BJ (cell line): ENCODE data around the gene MGMT. TPM values are rescaled to one million over a fixed set of nuclear protein-coding genes. Genes with fewer than 3 reads are reported as not detected.

Source experiments
- CTCF ChIA-PET: fragments of 350-600 bp; formaldehyde crosslinking; extraction: SDS; loops from one replicate; lab custom pipeline; 2021; ENCODE audit warnings: antibody characterized with exemption, inconsistent platforms; lab: Yijun Ruan, JAX
- POLR2A ChIA-PET: fragments of 300-600 bp; sonication (Branson Sonifier 250); formaldehyde crosslinking; extraction: SDS; loops from one replicate; lab custom pipeline; 2021; ENCODE audit warnings: antibody characterized with exemption; lab: Charles Lee
- DNase-seq: peaks from one replicate; pipeline ENCODE4 v3.0.0-alpha.2; 2011; ENCODE audit warnings: low read depth
- H3K27me3 ChIP-seq: 2 replicates; pipeline ENCODE4 v1.6.0; 2011; ENCODE audit warnings: low read length; ENCODE audit not compliant: control insufficient read depth, insufficient read depth
- H3K36me3 ChIP-seq: 2 replicates; pipeline ENCODE4 v1.5.1; 2011; ENCODE audit warnings: low read length; ENCODE audit not compliant: control insufficient read depth, insufficient read depth
- H3K4me3 ChIP-seq: 2 replicates; pipeline ENCODE4 v1.5.1; 2011; ENCODE audit warnings: low read depth, mild to moderate bottlenecking, control low read depth, low read length
- polyA plus RNA-seq: library from polyadenylated mRNA; depleted of rRNA; stranded (reverse); fragments of >200 nt; gene quantifications from 2 replicates; pipeline ENCODE4 v1.2.3, GENCODE V29; 2011
- TF ChIP-seq, protein P1 (sequence below): IDR thresholded peaks from 2 replicates; pipeline ENCODE4 v1.5.1; 2011; ENCODE audit warnings: low read depth, mild to moderate bottlenecking, control low read depth, inconsistent platforms, low read length, moderate library complexity; ENCODE audit not compliant: insufficient read depth

The MGMT gene
- polyA plus RNA-seq, 1 experiment, result 21.0 TPM

DNA sequence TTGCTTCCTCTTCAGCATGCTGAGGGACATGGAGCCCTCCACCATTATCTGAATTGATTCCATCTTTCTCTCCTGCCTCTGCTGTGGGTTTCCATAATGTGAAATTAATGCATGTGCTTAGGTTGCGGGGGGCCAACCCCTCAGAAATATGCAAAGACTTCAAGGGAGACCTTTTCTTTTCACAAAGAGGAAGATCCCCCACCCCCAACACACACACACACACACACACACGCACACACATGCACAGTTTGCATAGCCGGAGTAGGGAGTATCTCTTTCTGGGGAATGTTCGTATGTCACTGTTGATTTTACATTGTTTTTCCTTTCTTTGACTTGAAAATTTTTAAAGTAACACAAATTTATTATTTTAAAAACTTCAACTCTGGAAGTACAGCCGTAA lies 193.5 kb downstream of the MGMT start:
- H3K4me3 ChIP-seq, result no peak overlapping the region
- no peaks in the 10 kb centered on the region for H3K27me3 ChIP-seq
- CTCF ChIA-PET, result no interaction called here
- H3K36me3 ChIP-seq, result no peaks in the 10 kb centered on the region
- TF ChIP-seq, protein P1, sequence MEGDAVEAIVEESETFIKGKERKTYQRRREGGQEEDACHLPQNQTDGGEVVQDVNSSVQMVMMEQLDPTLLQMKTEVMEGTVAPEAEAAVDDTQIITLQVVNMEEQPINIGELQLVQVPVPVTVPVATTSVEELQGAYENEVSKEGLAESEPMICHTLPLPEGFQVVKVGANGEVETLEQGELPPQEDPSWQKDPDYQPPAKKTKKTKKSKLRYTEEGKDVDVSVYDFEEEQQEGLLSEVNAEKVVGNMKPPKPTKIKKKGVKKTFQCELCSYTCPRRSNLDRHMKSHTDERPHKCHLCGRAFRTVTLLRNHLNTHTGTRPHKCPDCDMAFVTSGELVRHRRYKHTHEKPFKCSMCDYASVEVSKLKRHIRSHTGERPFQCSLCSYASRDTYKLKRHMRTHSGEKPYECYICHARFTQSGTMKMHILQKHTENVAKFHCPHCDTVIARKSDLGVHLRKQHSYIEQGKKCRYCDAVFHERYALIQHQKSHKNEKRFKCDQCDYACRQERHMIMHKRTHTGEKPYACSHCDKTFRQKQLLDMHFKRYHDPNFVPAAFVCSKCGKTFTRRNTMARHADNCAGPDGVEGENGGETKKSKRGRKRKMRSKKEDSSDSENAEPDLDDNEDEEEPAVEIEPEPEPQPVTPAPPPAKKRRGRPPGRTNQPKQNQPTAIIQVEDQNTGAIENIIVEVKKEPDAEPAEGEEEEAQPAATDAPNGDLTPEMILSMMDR, result no peak
- POLR2A ChIA-PET, result no interaction called here
- DNase-seq, result no peak

DNA sequence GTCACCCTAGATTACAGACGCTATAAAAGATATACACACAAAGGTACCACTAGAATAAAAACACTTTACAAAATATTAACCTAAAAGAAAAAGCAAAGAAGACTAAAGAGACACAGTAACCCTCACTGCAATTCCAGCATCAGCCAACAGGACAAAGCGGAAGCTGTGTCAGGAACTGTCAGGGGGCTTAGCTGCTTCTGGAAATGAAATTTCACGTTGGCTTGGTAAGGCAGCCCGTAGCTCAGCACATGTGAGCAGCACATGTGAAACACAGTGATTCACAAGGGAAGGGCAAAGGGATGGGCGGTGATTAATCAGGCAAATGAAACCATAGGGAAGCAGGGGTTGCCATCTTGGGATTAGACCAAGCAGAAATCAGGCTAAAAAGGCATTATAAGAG lies 195.4 kb downstream of the MGMT start:
- ChIA-PET POLR2A (no interaction called here), CTCF (no interaction called here)
- H3K36me3 ChIP-seq, result no peaks in the 10 kb centered on the region
- H3K27me3 ChIP-seq, result no peaks in the 10 kb centered on the region
- TF ChIP-seq, protein P1, result no peak
- no peak for DNase-seq
- no peak overlapping the region for H3K4me3 ChIP-seq

DNA sequence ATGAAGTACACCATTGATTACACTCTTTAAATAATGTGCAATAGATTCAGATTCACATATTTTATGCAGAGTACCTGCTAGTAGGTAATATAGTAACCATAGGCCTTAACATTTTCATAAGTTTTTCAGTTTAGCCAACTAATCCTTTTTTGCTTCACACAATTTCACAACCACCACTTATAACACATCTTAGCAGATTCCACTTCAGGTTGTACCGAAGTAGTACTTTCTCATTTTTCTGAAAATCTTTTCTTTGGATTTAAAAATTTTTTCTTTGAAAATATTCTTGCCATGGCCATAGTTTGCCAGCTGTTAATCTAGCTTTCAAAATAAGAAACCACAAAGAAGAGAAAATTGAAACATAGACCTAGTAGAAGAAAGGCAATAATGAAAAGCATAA lies 203.1 kb downstream of the MGMT start:
- no peak for DNase-seq
- CTCF ChIA-PET, result no interaction called here
- TF ChIP-seq, protein P1, result no peak

DNA sequence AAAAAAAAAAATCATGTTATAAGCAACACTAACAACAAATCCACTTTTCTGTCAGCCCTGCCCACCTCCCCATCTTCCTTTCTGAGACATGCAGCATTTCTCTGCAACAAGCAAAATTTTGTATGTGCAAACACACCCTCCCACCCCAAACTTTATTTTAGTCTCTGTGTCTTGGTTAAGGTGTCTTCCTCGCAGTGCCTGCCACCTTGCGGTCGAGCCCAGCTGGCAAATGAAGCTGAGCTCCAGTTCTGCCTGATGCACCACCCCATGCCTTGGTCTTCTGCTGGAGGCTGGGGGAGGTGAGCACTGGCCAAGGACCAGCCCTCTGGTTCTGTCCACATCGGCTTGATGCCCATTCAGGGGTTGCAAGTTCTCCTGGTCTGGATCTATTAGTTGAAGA lies 206.3 kb downstream of the MGMT start:
- H3K4me3 ChIP-seq, result no peak overlapping the region
- H3K27me3 ChIP-seq, result no peaks in the 10 kb centered on the region
- TF ChIP-seq, protein P1, result no peak
- DNase-seq, result no peak
- CTCF ChIA-PET, result no interaction called here
- H3K36me3 ChIP-seq, result no peaks in the 10 kb centered on the region
- POLR2A ChIA-PET, result no interaction called here

More for the DNA sequence above, 203.1 kb downstream of the MGMT start:
- Histone ChIP-seq H3K36me3 (no peaks in the 10 kb centered on the region), H3K27me3 (no peaks in the 10 kb centered on the region), H3K4me3 (no peak overlapping the region)
- POLR2A ChIA-PET, result no interaction called here

DNA sequence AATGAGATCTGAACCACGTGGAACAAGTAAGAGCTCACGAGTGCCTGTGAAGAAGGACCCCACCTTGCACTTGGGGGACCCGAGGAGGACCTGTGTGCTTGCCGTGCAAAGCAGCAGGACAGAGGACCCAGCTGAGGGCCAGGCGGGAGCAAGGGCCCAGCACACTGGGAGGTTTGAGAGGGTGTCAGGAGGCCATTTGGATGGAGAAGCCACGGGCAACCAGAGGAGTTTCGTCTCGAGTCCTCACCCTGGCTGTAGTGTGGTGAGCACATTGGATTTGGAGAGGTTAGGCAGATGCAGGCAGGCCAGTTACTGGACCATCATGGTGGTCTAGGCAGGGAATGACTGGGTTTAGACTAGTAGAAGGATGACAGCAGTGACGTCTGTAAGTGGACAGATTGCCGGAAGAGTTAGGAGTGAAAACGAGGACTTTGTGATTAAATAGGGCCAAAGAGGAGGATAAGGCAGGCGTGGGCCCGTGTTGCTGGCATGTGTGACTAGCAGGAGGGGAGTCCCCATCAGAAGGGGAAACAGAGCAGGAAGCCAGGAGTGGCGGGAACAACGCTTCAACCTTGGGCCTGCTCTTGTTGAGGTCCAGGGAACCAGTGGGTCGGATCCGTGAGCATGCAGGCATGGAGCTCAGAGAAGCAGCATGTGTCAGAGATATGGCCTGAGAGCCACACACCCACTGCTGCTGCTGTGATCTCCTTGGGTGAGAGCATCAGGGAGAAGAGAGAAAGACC lies 208.2 kb downstream of the MGMT start:
- TF ChIP-seq, protein P1, result no peak
- ChIA-PET POLR2A (no interaction called here), CTCF (no interaction called here)
- no peak for DNase-seq
- no peaks in the 10 kb centered on the region for H3K36me3 ChIP-seq
- no peak overlapping the region for H3K4me3 ChIP-seq
- H3K27me3 ChIP-seq, result no peaks in the 10 kb centered on the region
